ENCODE data around the gene GBP1.

The GBP1 gene

DNA sequence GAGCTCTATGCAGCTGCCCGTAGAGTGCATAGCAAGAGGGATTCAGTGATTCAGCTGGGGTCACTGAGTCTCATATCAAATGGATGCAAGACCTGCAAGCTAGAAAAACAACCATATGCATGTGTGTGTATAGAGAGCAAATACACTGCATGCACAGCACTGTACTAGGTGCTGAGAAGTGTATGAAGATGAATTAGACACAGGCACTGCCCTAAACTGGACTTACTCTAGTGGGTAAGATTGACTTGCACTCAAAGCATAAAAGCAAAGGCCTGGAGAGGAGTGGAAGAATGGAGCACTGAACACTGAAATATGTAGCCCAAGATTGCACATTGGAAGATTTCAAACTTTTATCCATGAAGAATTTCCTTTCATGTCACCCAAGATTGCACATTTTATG lies 5.5 kb upstream of the GBP1 start:
- Histone ChIP-seq H3K4me1 (ENCODE audit: insufficient read depth, low read length, poor library complexity, severe bottlenecking) (peaks cover 12% of the 10 kb centered on the region), H2AFZ (ENCODE audit: low read length) (peak overlapping the region; percentile 91), H3K9me3 (ENCODE audit: insufficient read depth, low read depth, low read length) (no peaks in the 10 kb centered on the region), H3K9ac (ENCODE audit: low read depth, low read length, poor library complexity, severe bottlenecking) (no peak overlapping the region), H3F3A (ENCODE audit: low read depth) (no peaks in the 10 kb centered on the region), H3K4me2 (ENCODE audit: low read depth, low read length, poor library complexity, severe bottlenecking) (peak overlapping the region; percentile 82), H4K20me1 (ENCODE audit: insufficient read depth, low read length, poor library complexity, severe bottlenecking) (no peaks in the 10 kb centered on the region), H3K9me2 (replicated peaks; ENCODE audit: low read depth, low read length) (no peaks in the 10 kb centered on the region), H3K36me3 (ENCODE audit: insufficient read depth, low read length) (no peaks in the 10 kb centered on the region), H3K4me3 (ENCODE audit: low read length, poor library complexity, severe bottlenecking) (peak overlapping the region; percentile 64), H3K27me3 (ENCODE audit: insufficient read depth, low read length, poor library complexity, severe bottlenecking) (no peaks in the 10 kb centered on the region), H3K79me2 (ENCODE audit: insufficient read depth, low read length) (no peaks in the 10 kb centered on the region)
- no peak for TF ChIP-seq EZH2phosphoT487 (IDR thresholded peaks at IDR 0.05; ENCODE audit: borderline replicate concordance)
- TF ChIP-seq, protein P1, sequence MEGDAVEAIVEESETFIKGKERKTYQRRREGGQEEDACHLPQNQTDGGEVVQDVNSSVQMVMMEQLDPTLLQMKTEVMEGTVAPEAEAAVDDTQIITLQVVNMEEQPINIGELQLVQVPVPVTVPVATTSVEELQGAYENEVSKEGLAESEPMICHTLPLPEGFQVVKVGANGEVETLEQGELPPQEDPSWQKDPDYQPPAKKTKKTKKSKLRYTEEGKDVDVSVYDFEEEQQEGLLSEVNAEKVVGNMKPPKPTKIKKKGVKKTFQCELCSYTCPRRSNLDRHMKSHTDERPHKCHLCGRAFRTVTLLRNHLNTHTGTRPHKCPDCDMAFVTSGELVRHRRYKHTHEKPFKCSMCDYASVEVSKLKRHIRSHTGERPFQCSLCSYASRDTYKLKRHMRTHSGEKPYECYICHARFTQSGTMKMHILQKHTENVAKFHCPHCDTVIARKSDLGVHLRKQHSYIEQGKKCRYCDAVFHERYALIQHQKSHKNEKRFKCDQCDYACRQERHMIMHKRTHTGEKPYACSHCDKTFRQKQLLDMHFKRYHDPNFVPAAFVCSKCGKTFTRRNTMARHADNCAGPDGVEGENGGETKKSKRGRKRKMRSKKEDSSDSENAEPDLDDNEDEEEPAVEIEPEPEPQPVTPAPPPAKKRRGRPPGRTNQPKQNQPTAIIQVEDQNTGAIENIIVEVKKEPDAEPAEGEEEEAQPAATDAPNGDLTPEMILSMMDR (conservative IDR thresholded peaks at IDR 0.05; ENCODE audit: low read length) = no peak

DNA sequence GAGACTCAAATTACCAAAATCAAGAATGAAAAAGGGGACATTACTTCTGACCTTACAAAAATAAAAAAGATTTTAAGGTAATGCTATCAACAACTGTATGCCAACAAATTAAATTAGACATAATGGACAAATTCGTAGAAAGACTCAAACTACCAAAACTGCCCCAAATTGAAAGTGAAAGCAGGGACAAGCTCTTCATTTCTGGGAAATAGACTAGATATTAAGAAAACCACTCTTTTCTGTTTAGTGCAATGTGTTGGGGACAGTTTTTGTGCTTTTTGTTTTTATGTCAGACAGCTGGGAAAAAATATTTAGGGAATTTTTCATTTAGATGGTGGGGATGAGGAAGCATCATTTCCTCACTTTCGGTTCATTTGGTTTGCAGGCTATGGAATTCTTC lies 4.9 kb upstream of the GBP1 start:
- Histone ChIP-seq H3K9me2 (replicated peaks; ENCODE audit: low read depth, low read length) (no peaks in the 10 kb centered on the region), H3K4me3 (ENCODE audit: low read length, poor library complexity, severe bottlenecking) (peak overlapping the region; percentile 64), H3K9ac (ENCODE audit: low read depth, low read length, poor library complexity, severe bottlenecking) (peak overlapping the region; percentile 52), H3K36me3 (ENCODE audit: insufficient read depth, low read length) (no peaks in the 10 kb centered on the region), H3K4me1 (ENCODE audit: insufficient read depth, low read length, poor library complexity, severe bottlenecking) (peaks cover 15% of the 10 kb centered on the region), H3K27me3 (ENCODE audit: insufficient read depth, low read length, poor library complexity, severe bottlenecking) (no peaks in the 10 kb centered on the region), H3K4me2 (ENCODE audit: low read depth, low read length, poor library complexity, severe bottlenecking) (peak overlapping the region; percentile 82), H4K20me1 (ENCODE audit: insufficient read depth, low read length, poor library complexity, severe bottlenecking) (no peaks in the 10 kb centered on the region), H3F3A (ENCODE audit: low read depth) (no peaks in the 10 kb centered on the region), H3K79me2 (ENCODE audit: insufficient read depth, low read length) (no peaks in the 10 kb centered on the region), H3K9me3 (ENCODE audit: insufficient read depth, low read depth, low read length) (no peaks in the 10 kb centered on the region), H2AFZ (ENCODE audit: low read length) (peak overlapping the region; percentile 91)
- no peak for TF ChIP-seq EZH2phosphoT487 (IDR thresholded peaks at IDR 0.05; ENCODE audit: borderline replicate concordance)
- TF ChIP-seq, protein P1 (conservative IDR thresholded peaks at IDR 0.05; ENCODE audit: low read length) = no peak

DNA sequence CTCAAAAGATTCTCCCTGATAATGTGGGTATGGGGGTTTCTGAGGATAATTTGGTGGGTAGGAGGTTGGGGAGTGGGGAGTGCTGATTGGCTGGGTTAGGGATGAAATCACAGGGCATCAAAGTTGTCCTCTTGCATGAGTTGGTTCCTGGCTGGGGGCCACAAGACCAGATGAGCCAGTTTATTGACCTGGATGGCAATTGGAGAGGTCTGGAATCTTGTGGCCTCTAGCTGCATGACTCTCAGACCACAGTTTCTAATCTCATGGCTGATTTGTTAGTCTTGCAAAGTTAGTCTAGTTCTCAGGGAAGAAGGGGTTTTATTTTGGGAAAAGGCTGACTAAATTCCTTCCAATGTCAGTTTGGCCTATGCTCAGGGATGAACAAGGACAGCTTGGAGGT lies 3.3 kb upstream of the GBP1 start:
- no peaks in the 10 kb centered on the region for H3K36me3 ChIP-seq (ENCODE audit: insufficient read depth, low read length)
- H4K20me1 ChIP-seq (ENCODE audit: insufficient read depth, low read length, poor library complexity, severe bottlenecking) = no peaks in the 10 kb centered on the region
- peak overlapping the region; percentile 91 for H2AFZ ChIP-seq (ENCODE audit: low read length)
- no peak overlapping the region for H3K4me3 ChIP-seq (ENCODE audit: low read length, poor library complexity, severe bottlenecking)
- H3K27me3 ChIP-seq (ENCODE audit: insufficient read depth, low read length, poor library complexity, severe bottlenecking) = no peaks in the 10 kb centered on the region
- no peaks in the 10 kb centered on the region for H3K9me2 ChIP-seq (replicated peaks; ENCODE audit: low read depth, low read length)
- H3K9ac ChIP-seq (ENCODE audit: low read depth, low read length, poor library complexity, severe bottlenecking) = no peak overlapping the region
- H3K4me1 ChIP-seq (ENCODE audit: insufficient read depth, low read length, poor library complexity, severe bottlenecking) = peaks cover 24% of the 10 kb centered on the region
- TF ChIP-seq, protein P1 (conservative IDR thresholded peaks at IDR 0.05; ENCODE audit: low read length) = no peak
- no peak for TF ChIP-seq EZH2phosphoT487 (IDR thresholded peaks at IDR 0.05; ENCODE audit: borderline replicate concordance)
- no peaks in the 10 kb centered on the region for H3K9me3 ChIP-seq (ENCODE audit: insufficient read depth, low read depth, low read length)
- H3K79me2 ChIP-seq (ENCODE audit: insufficient read depth, low read length) = no peaks in the 10 kb centered on the region
- no peaks in the 10 kb centered on the region for H3F3A ChIP-seq (ENCODE audit: low read depth)
- peak overlapping the region; percentile 6 for H3K4me2 ChIP-seq (ENCODE audit: low read depth, low read length, poor library complexity, severe bottlenecking)
